GM12892 (cell line): ENCODE measurements around the gene KIF16B.

Source experiments
- POLR2A ChIP-seq: IDR thresholded peaks from 2 replicates; pipeline ENCODE4 v1.6.1; 2011; ENCODE audit warnings: low read depth, low read length, control low read depth
- POLR2AphosphoS5 ChIP-seq: IDR thresholded peaks from 2 replicates; pipeline ENCODE4 v1.6.1; 2011; ENCODE audit warnings: low read depth, low read length, control low read depth

- TF ChIP-seq POLR2AphosphoS5 = no peak
- TF ChIP-seq POLR2A = no peak
These were observed 185.6 kb downstream of the KIF16B start for GRCh38 chr20:16387666-16388065.
